SHP77 (cell line): ENCODE measurements around the gene CTTN.

Source experiments
- DNase-seq, 2 experiments: peaks; one replicate each; lab custom pipeline; 2025; lab: John Stamatoyannopoulos, UW

The CTTN gene

GRCh38 chr11:70397983-70398833 lies at the start of gene CTTN:
CTTN (plus strand) TSS chr11:70398529; CDS start chr11:70407298, 8,769 bp downstream.
- peak; percentile 91 to 94 for DNase-seq

DNA sequence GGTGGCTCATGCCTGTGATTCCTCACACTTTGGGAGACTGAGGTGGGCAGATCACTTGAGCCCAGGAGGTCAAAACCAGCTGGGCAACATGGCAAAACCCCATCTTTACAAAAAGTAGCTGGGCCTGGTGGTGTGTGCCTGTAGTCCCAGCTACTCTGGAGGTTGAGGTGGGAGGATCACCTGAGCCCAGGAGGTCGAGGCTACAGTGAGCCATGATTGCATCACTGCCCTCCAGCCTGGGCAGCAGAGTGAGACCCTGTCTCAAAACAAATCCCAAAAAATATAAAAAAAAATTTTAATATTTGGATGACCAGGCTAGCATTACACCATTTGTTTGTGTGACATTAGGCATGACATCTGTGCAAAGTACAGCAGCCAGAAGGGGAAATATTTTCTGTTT lies 49.7 kb upstream of the CTTN start:
- DNase-seq: no peak

DNA sequence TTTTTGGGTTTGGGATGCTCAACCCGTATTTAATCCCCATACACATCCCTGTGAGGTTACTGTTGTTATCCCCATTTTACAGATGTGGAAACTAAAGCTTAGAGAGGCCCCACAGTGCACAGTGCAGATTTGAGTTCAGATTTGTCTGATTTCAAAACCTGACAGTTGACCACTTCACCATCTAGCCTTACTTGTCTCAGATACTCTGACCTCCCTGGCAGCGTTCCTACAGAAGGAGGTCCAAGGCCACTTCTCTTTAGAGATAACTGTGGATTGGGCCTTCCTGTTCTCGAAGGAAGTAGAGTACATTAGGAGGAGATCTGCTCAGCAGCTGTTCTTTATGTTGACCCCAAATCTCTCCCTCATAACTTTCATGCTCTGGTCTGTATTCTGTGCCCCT lies 46.7 kb upstream of the CTTN start:
- DNase-seq: no peak

- DNase-seq: no peak
These were observed 46.2 kb upstream of the CTTN start for GRCh38 chr11:70352100-70352499.

GRCh38 chr11:70352601-70353000 lies 45.7 kb upstream of the CTTN start:
- no peak for DNase-seq

DNA sequence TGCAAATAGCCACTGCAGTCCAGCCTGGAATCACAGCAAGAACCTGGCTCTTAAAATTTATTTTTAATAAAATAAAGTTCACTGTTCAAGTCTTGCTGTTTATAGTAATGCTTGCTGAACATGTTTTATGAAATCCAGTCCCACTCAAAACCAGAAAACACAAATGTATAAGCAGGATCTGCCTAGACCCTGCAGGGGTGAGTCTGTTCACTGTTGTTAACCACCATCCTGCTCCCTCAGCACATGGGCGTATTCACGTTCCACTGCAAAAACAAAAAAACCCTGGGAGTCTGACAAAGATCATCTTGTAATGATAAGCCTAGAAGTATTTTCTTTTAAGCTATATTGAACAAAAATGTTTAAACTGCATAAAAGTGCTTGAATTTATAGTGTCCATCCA lies 45.0 kb upstream of the CTTN start:
- DNase-seq: no peak

- DNase-seq: no peak
These were observed 44.3 kb upstream of the CTTN start for GRCh38 chr11:70353900-70354568.

- DNase-seq: no peak
These were observed 43.7 kb upstream of the CTTN start for GRCh38 chr11:70354629-70355028.

- DNase-seq: no peak
These were observed 39.6 kb upstream of the CTTN start for GRCh38 chr11:70358753-70359152.

DNA sequence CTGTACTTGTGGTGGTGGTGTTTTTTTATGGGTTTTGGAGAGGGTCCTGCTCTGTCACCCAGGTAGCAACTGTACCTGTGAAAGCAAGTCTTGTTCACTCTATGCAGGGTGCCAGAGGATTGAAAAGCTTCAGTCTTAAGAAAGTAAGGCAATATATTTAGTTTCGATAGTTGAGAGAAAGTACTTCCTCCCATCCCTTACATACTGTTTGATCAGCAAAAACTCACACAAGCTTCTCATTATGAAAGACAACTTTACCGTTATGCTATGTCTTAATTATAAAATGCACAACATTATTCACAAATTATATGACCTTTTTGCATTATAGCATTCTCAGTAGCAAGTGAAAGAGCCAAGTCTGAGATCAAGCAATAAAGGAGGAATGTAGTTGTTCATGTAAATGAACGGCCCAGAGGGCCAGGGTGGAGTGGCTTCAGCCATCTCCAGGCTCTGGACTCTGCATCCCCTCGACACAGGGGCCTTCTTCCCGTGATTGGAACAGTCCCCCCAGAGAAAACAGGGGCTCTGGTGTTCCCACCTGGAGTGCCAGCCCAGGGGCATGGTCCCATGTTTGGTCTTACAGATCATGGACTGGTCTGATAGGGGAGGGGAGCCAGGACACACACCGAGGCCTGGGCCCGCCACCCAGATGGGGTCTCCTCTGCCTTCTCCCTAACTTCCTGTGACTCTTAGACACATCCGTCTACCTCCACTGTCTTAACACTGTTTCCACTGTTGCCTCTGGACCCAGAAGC lies 38.7 kb upstream of the CTTN start:
- no peak for DNase-seq

DNA sequence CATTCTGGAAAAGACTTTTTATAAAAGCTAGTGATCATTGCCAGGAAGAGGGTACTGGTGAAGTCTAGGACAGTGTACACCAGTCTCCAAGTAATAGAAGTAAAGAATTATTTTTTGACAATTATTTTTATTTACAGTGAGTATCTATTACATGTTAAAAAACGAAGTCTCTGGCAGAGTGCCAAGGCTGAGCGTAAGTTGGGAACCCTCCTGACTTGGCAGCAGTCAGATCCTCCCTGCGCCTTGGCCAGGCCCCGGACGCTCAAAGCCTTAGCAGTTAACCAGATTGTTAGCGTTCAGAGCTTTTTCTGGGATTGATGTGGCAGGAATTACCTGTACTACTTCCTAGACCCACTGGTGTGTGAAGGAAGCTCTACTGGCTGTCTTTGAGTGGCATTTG lies 38.1 kb upstream of the CTTN start:
- no peak for DNase-seq

DNA sequence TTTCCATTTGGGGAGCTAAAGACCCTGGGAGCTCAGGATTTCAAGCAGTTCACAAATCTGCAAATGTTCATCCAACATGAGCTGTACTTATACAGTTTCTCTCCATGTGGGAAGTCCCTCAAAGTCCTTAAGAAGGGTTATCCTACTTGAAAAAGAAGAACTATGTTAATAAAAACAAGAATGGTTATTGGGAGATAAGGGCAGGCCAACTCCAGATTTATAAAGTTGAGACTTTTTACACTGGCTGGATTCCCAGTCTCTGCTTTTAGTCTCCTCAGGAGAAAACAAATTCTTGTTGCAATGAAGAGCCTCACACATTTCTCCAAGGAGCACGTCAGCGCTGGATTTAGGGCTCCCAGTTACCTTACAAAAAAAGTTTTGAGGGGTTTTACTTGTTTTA lies 34.2 kb upstream of the CTTN start:
- DNase-seq: no peak

- DNase-seq: no peak
These were observed 33.4 kb upstream of the CTTN start for GRCh38 chr11:70364745-70365543.

GRCh38 chr11:70365544-70365927 lies 32.8 kb upstream of the CTTN start:
- no peak for DNase-seq

DNA sequence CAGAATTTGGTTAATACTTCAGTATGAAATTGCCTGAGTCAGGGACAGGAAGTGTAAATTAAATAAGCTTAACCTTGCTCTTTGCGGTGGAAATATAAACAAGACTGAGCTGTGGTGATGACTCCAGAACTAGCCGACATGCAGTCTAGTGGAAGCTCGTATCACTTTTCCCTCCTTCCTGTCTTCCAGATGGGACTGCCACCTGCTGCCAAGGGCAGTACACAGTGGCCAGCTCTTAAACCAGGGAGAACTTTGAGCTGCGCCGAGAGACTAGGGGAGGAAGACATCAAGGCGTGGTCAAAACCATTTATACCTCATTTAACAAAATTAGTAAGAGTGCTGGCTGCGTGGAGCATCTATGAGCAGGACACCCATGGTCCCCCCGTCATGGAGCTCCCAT lies 31.3 kb upstream of the CTTN start:
- no peak for DNase-seq

DNA sequence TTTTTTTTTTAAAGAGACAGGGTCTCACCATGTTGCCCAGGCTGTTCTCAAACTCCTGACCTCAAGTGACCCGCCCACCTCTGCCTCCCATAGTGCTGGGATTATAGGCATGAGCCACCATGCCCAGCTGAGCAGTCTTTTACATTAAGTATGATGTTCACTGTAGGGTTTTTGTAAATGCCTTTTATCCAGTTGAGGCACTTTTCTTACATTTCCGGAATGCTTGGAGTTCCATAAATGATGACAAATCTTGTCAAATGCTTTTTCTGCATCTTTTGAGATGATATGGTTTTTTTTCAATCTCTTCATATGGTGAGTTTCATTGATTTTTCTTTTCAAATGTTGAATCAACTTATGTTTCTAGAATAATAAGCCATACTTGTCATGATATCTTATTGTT lies 29.4 kb upstream of the CTTN start:
- no peak for DNase-seq

DNA sequence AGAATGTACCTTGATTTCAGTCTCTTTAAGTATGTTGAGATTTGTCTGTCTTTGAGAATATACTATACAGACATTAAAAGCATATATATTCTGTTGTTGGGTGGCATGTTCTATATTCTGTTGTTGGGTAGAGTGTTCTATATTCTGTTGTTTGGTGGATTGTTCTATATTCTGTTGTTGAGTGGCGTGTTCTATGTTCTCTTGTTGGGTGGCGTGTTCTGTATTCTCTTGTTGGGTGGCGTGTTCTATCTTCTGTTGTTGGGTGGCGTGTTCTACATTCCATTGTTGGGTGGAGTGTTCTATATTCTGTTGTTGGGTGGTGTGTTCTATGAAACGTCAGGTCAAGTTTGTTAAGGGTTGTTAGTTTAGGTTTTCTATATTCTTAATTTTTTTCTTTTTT lies 27.1 kb upstream of the CTTN start:
- DNase-seq: no peak

GRCh38 chr11:70372076-70372475 lies 26.3 kb upstream of the CTTN start:
- no peak for DNase-seq

DNA sequence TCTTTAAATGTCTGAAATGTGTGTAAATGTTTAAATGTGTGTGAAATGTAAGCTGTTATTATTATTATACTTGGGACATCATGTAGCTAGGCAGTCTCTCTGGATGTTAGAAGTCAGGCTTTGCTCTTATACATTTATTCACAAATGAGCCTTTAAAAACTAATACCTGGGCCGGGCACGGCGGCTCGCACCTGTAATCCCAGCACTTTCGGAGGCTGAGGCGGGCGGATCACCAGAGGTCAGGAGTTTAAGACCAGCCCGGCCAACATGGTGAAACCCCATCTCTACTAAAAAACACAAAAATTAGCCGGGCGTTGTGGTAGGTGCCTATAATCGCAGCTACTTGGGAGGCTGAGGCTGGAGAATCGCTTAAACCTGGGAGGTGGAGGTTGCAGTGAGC lies 21.7 kb upstream of the CTTN start:
- no peak for DNase-seq

DNA sequence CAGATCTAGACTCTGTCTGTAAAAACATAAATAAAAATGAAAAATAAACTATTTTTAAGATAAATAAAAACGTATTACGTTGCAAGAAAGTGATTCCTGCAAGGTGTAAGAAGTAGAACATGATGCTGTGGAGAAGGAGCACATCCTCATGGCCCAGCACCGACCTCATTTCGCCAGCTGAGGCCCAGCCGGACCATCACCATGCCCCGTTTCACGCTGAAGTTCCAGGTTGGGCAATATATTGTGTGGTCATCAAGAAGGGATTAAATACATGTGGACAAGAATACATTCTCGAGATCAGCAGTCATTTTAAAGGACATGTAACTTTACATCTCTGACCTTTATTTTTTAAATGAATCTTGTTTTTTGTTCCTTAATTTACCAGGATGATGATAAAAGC lies 20.7 kb upstream of the CTTN start:
- DNase-seq: no peak

DNA sequence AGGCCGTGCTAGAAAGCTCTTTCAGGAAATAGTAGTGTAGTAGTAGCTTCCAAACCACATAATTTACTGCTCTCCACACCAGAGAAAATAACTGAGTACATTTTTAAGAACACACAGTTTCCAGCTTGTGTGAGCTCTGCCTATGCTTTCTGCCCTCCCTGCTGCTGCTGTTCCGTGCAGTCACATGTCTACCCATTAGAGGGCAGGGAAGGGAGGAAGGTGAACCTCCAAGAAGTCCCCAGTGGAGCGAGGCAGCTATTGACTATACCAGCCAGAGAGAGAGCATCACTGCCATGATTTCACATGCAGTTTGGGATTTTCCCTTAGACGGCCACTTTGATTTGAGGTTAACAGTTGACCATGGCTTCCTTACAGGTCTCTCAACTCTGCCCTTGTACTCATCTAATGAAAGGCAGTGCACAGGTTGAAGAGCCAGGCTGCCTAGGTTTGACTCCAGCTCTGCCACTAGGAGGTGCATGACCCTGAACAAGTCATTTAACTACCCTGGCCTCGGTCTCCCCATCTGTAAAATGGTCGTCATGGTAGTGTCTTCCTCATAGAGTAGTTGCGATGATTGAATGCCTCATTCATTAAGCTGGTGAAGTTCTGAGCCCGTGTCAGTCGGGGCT lies 19.7 kb upstream of the CTTN start:
- no peak for DNase-seq

GRCh38 chr11:70381350-70381749 lies 17.0 kb upstream of the CTTN start:
- no peak for DNase-seq
